Uterus (tissue), 4 donors: ENCODE data around the gene MICAL2. TPM values are rescaled to one million over a fixed set of nuclear protein-coding genes. Genes with fewer than 3 reads are reported as not detected.

Experiments used
- DNase-seq, 2 donors: peaks; one replicate each; pipeline ENCODE4 v3.0.0-alpha.2; 2019 to 2020
- H3K27ac ChIP-seq, 2 donors: fragments of 200-600 bp; sonication (generic); 1 replicate in 1 of 2; 2 replicates in 1 of 2; pipeline ENCODE4 v1.5.1; 2016 to 2018
- H3K27me3 ChIP-seq, 2 donors: fragments of 200-600 bp; sonication (generic); one replicate each; pipeline ENCODE4 v1.5.1; 2018 to 2019; ENCODE audit warnings: control low read depth in 1 of 2
- H3K36me3 ChIP-seq, 2 donors: fragments of 200-600 bp; sonication (generic); one replicate each; pipeline ENCODE4 v1.5.1; 2019; ENCODE audit warnings: control low read depth in 1 of 2
- H3K4me1 ChIP-seq, 2 donors: fragments of 200-600 bp; sonication (generic); one replicate each; pipeline ENCODE4 v1.5.1; 2018 to 2019; ENCODE audit warnings: control low read depth in 1 of 2
- H3K4me3 ChIP-seq, 2 donors: fragments of 200-600 bp; sonication (generic); 1 replicate in 1 of 2; 2 replicates in 1 of 2; pipeline ENCODE4 v1.5.1; 2018 to 2019; ENCODE audit warnings: mild to moderate bottlenecking in 1 of 2
- H3K9me3 ChIP-seq, 2 donors: fragments of 200-600 bp; sonication (generic); one replicate each; pipeline ENCODE4 v1.5.1; 2019; ENCODE audit warnings: control low read depth in 1 of 2
- CTCF ChIP-seq, 4 experiments: fragments of 200-600 bp in 2 of 4; fragments of 450-650 bp in 2 of 4; sonication (generic) in 2 of 4; IDR thresholded peaks; one replicate each; pipeline ENCODE4 v1.5.1; 2016 to 2019; ENCODE audit warnings: antibody characterized with exemption in 4 of 4, mild to moderate bottlenecking in 2 of 4, moderate library complexity in 1 of 4
- POLR2A ChIP-seq, 2 donors: fragments of 450-650 bp; IDR thresholded peaks; one replicate each; pipeline ENCODE4 v1.6.1; 2016; ENCODE audit warnings: antibody characterized with exemption in 2 of 2, mild to moderate bottlenecking in 1 of 2, moderate library complexity in 1 of 2
- intact Hi-C: fragments of 100-400 bp; cut with DNase I; formaldehyde crosslinking; loops from one replicate; pipeline ENCODE4 v1.15.1; 2023; ENCODE audit warnings: low total_unique reads
- total RNA-seq, 4 donors: library from RNA; depleted of rRNA in 3 of 4; stranded (reverse); fragments of >200 nt in 3 of 4; gene quantifications; one replicate each; pipeline versions ENCODE4 v1.1.0 to v1.2.4, GENCODE V29; 2014 to 2023
- donor health status: DM: yes; HTN: yes; CAD: no.

MICAL2 gene
- total RNA-seq, 4 donors from 2014 or later = 29.6 to 139 (median 53.1) TPM

GRCh38 chr11:12113294-12113693 is 2.9 kb downstream of the MICAL2 start:
- DNase-seq = no peak
- intact Hi-C loops = no loop called here
- peak overlapping the region; percentile 89 to 91 for H3K27ac ChIP-seq

GRCh38 chr11:12114193-12115033 is 4.0 kb downstream of the MICAL2 start:
- TF ChIP-seq POLR2A (IDR thresholded peaks at IDR 0.05) = no peak
- TF ChIP-seq CTCF (IDR thresholded peaks at IDR 0.05) = no peak
- no peaks in the 10 kb centered on the region for H3K9me3 ChIP-seq
- no peak for DNase-seq
- peak overlapping the region; percentile 89 to 91 for H3K27ac ChIP-seq
- H3K27me3 ChIP-seq = no peaks in the 10 kb centered on the region
- intact Hi-C loops = no loop called here
- no peak overlapping the region for H3K4me3 ChIP-seq
- peaks cover 10 to 14% of the 10 kb centered on the region in 2 donors for H3K4me1 ChIP-seq
- no peaks in the 10 kb centered on the region for H3K36me3 ChIP-seq

More at GRCh38 chr11:12113294-12113693, 2.9 kb downstream of the MICAL2 start:
- Histone ChIP-seq H3K4me1 (peaks cover 6 to 10% of the 10 kb centered on the region in 2 donors), H3K9me3 (no peaks in the 10 kb centered on the region), H3K4me3 (no peak overlapping the region), H3K27me3 (no peaks in the 10 kb centered on the region), H3K36me3 (no peaks in the 10 kb centered on the region)
- TF ChIP-seq POLR2A (IDR thresholded peaks at IDR 0.05) (no peak), CTCF (IDR thresholded peaks at IDR 0.05) (no peak)

- Histone ChIP-seq H3K27me3 (no peaks in the 10 kb centered on the region), H3K27ac (peak overlapping the region; percentile 89 to 91), H3K4me1 (peaks cover 10 to 17% of the 10 kb centered on the region in 2 donors), H3K36me3 (no peaks in the 10 kb centered on the region), H3K4me3 (no peak overlapping the region), H3K9me3 (no peaks in the 10 kb centered on the region)
- intact Hi-C loops = no loop called here
- no peak for DNase-seq
- no peak for TF ChIP-seq POLR2A (IDR thresholded peaks at IDR 0.05)
- TF ChIP-seq CTCF (IDR thresholded peaks at IDR 0.05) = no peak
Observed at GRCh38 chr11:12116425-12117032, 6.1 kb downstream of the MICAL2 start.

GRCh38 chr11:12117200-12117599 is 6.8 kb downstream of the MICAL2 start:
- Histone ChIP-seq H3K27me3 (no peaks in the 10 kb centered on the region), H3K36me3 (no peaks in the 10 kb centered on the region), H3K9me3 (no peaks in the 10 kb centered on the region), H3K27ac (peak overlapping the region; percentile 89 to 91), H3K4me1 (peaks cover 10 to 17% of the 10 kb centered on the region in 2 donors), H3K4me3 (no peak overlapping the region)
- DNase-seq = peak; percentile 59 to 79
- peak in 1 of 2 donors; percentile 14 for TF ChIP-seq POLR2A (IDR thresholded peaks at IDR 0.05)
- no peak for TF ChIP-seq CTCF (IDR thresholded peaks at IDR 0.05)
- intact Hi-C loops = no loop called here

GRCh38 chr11:12117611-12118010 is 7.2 kb downstream of the MICAL2 start:
- intact Hi-C loops = no loop called here

More at GRCh38 chr11:12117611-12118010, 7.2 kb downstream of the MICAL2 start:
- H3K4me3 ChIP-seq = no peak overlapping the region
- TF ChIP-seq CTCF (IDR thresholded peaks at IDR 0.05) = no peak
- H3K27ac ChIP-seq = peak overlapping the region; percentile 89 to 91
- no peak for DNase-seq
- no peaks in the 10 kb centered on the region for H3K36me3 ChIP-seq
- no peaks in the 10 kb centered on the region for H3K27me3 ChIP-seq
- peaks cover 10 to 17% of the 10 kb centered on the region in 2 donors for H3K4me1 ChIP-seq
- no peaks in the 10 kb centered on the region for H3K9me3 ChIP-seq
